Hindlimb muscle (tissue), 1 donor: ENCODE results near the gene ZNF513. TPM values are rescaled to one million over a fixed set of nuclear protein-coding genes. Genes with fewer than 3 reads are reported as not detected.
"Not testable (repeated sequence)": the region's sequence is repeated elsewhere in the genome, so short reads cannot be mapped to it uniquely, and the experiment has no call there.

Experiments used
- DNase-seq: peaks from one replicate; pipeline ENCODE4 v3.0.0-alpha.2; 2013
- polyA plus RNA-seq: library from polyadenylated mRNA; unstranded; fragments of 120-200 nt; gene quantifications from one replicate; pipeline ENCODE4 v1.2.1, GENCODE V29; 2013; ENCODE audit not compliant: insufficient read length

ZNF513 gene
- polyA plus RNA-seq, 1 donor: 15.4 TPM

GRCh38 chr2:27356056-27356381 is 24.5 kb downstream of the ZNF513 start:
- no peak for DNase-seq

GRCh38 chr2:27354597-27354927 is 26.0 kb downstream of the ZNF513 start:
- DNase-seq: no peak

GRCh38 chr2:27353762-27354596 is 26.6 kb downstream of the ZNF513 start:
- no peak for DNase-seq

GRCh38 chr2:27353386-27353761 is 27.2 kb downstream of the ZNF513 start:
- not testable (repeated sequence) for DNase-seq

- DNase-seq: no peak
Measured at GRCh38 chr2:27351802-27352598, 28.5 kb downstream of the ZNF513 start.

GRCh38 chr2:27350106-27350693 is 30.3 kb downstream of the ZNF513 start:
- no peak for DNase-seq

- no peak for DNase-seq
Measured at GRCh38 chr2:27347641-27348040, 32.9 kb downstream of the ZNF513 start.

GRCh38 chr2:27336173-27336572 is 44.4 kb downstream of the ZNF513 start:
- DNase-seq: no peak

- DNase-seq: no peak
Measured at GRCh38 chr2:27335311-27335710, 45.2 kb downstream of the ZNF513 start.

Other genes starting within 250 kb of the ZNF513 start
- 35.1 TPM for gene PREB, start 246.1 kb downstream of the ZNF513 start, polyA plus RNA-seq
- not detected for gene PRR30, start 241.3 kb downstream of the ZNF513 start, polyA plus RNA-seq
- 0.17 TPM for gene TCF23, start 231.7 kb downstream of the ZNF513 start, polyA plus RNA-seq
- 83.7 TPM for gene ATRAID, start 168.7 kb downstream of the ZNF513 start, polyA plus RNA-seq
- gene SLC5A6, start 168.5 kb downstream of the ZNF513 start, polyA plus RNA-seq: 18.6 TPM
- gene CAD, start 163.4 kb downstream of the ZNF513 start, polyA plus RNA-seq: 28.0 TPM
- 2.8 TPM for gene SLC30A3, start 117.7 kb downstream of the ZNF513 start, polyA plus RNA-seq
- gene DNAJC5G, start 105.3 kb downstream of the ZNF513 start, polyA plus RNA-seq: 0.34 TPM
- gene TRIM54, start 98.3 kb downstream of the ZNF513 start, polyA plus RNA-seq: 128 TPM
- gene UCN, start 72.3 kb downstream of the ZNF513 start, polyA plus RNA-seq: 2.5 TPM
- 46.8 TPM for gene MPV17, start 57.6 kb downstream of the ZNF513 start, polyA plus RNA-seq
- 32.5 TPM for gene GTF3C2, start 24.0 kb downstream of the ZNF513 start, polyA plus RNA-seq
- gene EIF2B4, start 10.4 kb downstream of the ZNF513 start, polyA plus RNA-seq: 34.4 TPM
- 75.0 TPM for gene SNX17, start 10.1 kb downstream of the ZNF513 start, polyA plus RNA-seq
- 57.8 TPM for gene PPM1G, start 28.9 kb upstream of the ZNF513 start, polyA plus RNA-seq
- 115 TPM for gene NRBP1, start 47.9 kb upstream of the ZNF513 start, polyA plus RNA-seq
- 1.4 TPM for gene KRTCAP3, start 61.6 kb upstream of the ZNF513 start, polyA plus RNA-seq
- 27.5 TPM for gene IFT172, start 109.0 kb upstream of the ZNF513 start, polyA plus RNA-seq
- gene FNDC4, start 114.5 kb upstream of the ZNF513 start, polyA plus RNA-seq: 8.2 TPM
- gene GCKR, start 116.1 kb upstream of the ZNF513 start, polyA plus RNA-seq: 0.22 TPM
- 42.3 TPM for gene ZNF512, start 202.3 kb upstream of the ZNF513 start, polyA plus RNA-seq
- 5.1 TPM for gene CCDC121, start 248.3 kb upstream of the ZNF513 start, polyA plus RNA-seq
- gene GPN1, start 248.3 kb upstream of the ZNF513 start, polyA plus RNA-seq: 30.4 TPM